Eye (tissue), 1 donor: ENCODE data around the gene TAF9B.
A peak's percentile ranks its signal among the peaks of the same experiment; 100 is the strongest.
"Not testable (repeated sequence)": the region's sequence is repeated elsewhere in the genome, so short reads cannot be mapped to it uniquely, and the experiment has no call there.

Source experiments
- DNase-seq: peaks from one replicate; pipeline ENCODE4 v3.0.0-alpha.2; 2015

TAF9B gene

GRCh38 chrX:78111140-78111931 lies 28.1 kb downstream of the TAF9B start:
- DNase-seq: no peak

- no peak for DNase-seq
Measured at GRCh38 chrX:78109458-78109857, 30.0 kb downstream of the TAF9B start.

GRCh38 chrX:78106651-78106986 lies 32.8 kb downstream of the TAF9B start:
- DNase-seq: no peak

GRCh38 chrX:78105944-78106650 lies 33.4 kb downstream of the TAF9B start:
- no peak for DNase-seq

GRCh38 chrX:78104447-78105176 lies 34.8 kb downstream of the TAF9B start:
- DNase-seq: peak; percentile 57

GRCh38 chrX:78103623-78104446 lies 35.6 kb downstream of the TAF9B start, which contains the start of gene PGK1:
TSS of gene PGK1 (plus strand) at chrX:78104248. CDS start at chrX:78104341, 93 bp downstream.
- DNase-seq: peak; percentile 96

- DNase-seq: no peak
Measured at GRCh38 chrX:78103001-78103622, 36.3 kb downstream of the TAF9B start.

GRCh38 chrX:78102091-78102490 lies 37.4 kb downstream of the TAF9B start:
- no peak for DNase-seq

- DNase-seq: no peak
Measured at GRCh38 chrX:78098108-78098507, 41.3 kb downstream of the TAF9B start.

GRCh38 chrX:78092296-78092695 lies 47.2 kb downstream of the TAF9B start:
- DNase-seq: no peak

- not testable (repeated sequence) for DNase-seq
Measured at GRCh38 chrX:78081413-78081812, 58.0 kb downstream of the TAF9B start.
